PC-3 (cell line): ENCODE measurements around the gene TARBP1. TPM values are rescaled to one million over a fixed set of nuclear protein-coding genes. Genes with fewer than 3 reads are reported as not detected.
A peak's percentile ranks its signal among the peaks of the same experiment; 100 is the strongest.

Source experiments
- ATAC-seq: fragments of 200-7000 bp; cut with Tn5 transposase; 2 replicates; pipeline ENCODE4 v1.9.1; 2020; ENCODE audit warnings: mild to moderate bottlenecking, moderate library complexity
- BruUV-seq: library from RNA; stranded (reverse); fragments of 400-500 nt; replicated peaks from 2 replicates; lab custom pipeline; 2021; lab: Mats Ljungman, UMichigan
- CTCF ChIA-PET: fragments of 300-600 bp; sonication (Branson Sonifier 250); formaldehyde crosslinking; loops from one replicate; lab custom pipeline; 2022; ENCODE audit warnings: antibody characterized with exemption; lab: Charles Lee
- POLR2A ChIA-PET: fragments of 300-600 bp; sonication (Branson Sonifier 250); formaldehyde crosslinking; loops from one replicate; lab custom pipeline; 2022; ENCODE audit warnings: antibody characterized with exemption; ENCODE audit not compliant: unreplicated experiment; lab: Charles Lee
- DNase-seq: peaks from one replicate; pipeline ENCODE4 v3.0.0-alpha.2; 2015
- H2AFZ ChIP-seq: fragments of 300-600 bp; sonication (generic); 2 replicates; pipeline ENCODE4 v1.6.0; 2016; ENCODE audit warnings: antibody characterized with exemption, low read length
- H3F3A ChIP-seq: fragments of 300-600 bp; sonication (generic); one replicate; pipeline ENCODE4 v1.6.0; 2017; ENCODE audit warnings: antibody characterized with exemption, low read length, control low read depth, mild to moderate bottlenecking; ENCODE audit not compliant: unreplicated experiment
- H3K27ac ChIP-seq: fragments of 300-600 bp; sonication (generic); 2 replicates; pipeline ENCODE4 v1.5.1; 2016; ENCODE audit warnings: mild to moderate bottlenecking, low read length
- H3K27me3 ChIP-seq: fragments of 300-600 bp; sonication (generic); 2 replicates; pipeline ENCODE4 v1.6.1; 2016; ENCODE audit warnings: low read length, mixed read lengths
- H3K36me3 ChIP-seq: fragments of 300-600 bp; sonication (generic); 2 replicates; pipeline ENCODE4 v1.6.1; 2016; ENCODE audit warnings: low read depth, mixed run types, low read length, mixed read lengths
- H3K4me1 ChIP-seq: fragments of 300-600 bp; sonication (generic); 2 replicates; pipeline ENCODE4 v1.5.1; 2016; ENCODE audit warnings: low read length; ENCODE audit not compliant: insufficient read depth
- H3K4me2 ChIP-seq: fragments of 300-600 bp; sonication (generic); 2 replicates; pipeline ENCODE4 v1.6.0; 2016; ENCODE audit warnings: low read length
- H3K4me3 ChIP-seq: fragments of 300-600 bp; sonication (generic); 2 replicates; pipeline ENCODE4 v1.5.1; 2016; ENCODE audit warnings: mild to moderate bottlenecking, low read length, mixed read lengths
- H3K79me2 ChIP-seq: fragments of 300-600 bp; sonication (generic); 2 replicates; pipeline ENCODE4 v1.6.1; 2017; ENCODE audit warnings: low read length, mixed read lengths
- H3K9ac ChIP-seq: fragments of 300-600 bp; sonication (generic); 2 replicates; pipeline ENCODE4 v1.6.0; 2016; ENCODE audit warnings: mild to moderate bottlenecking, low read length
- H3K9me2 ChIP-seq: fragments of 300-600 bp; sonication (generic); replicated peaks from 2 replicates; pipeline ENCODE4 v1.6.1; 2016; ENCODE audit warnings: mixed run types, low read length, mixed read lengths
- H3K9me3 ChIP-seq: fragments of 300-600 bp; sonication (generic); 2 replicates; pipeline ENCODE4 v1.6.1; 2016; ENCODE audit warnings: low read length, mixed read lengths
- H4K20me1 ChIP-seq: fragments of 300-600 bp; sonication (generic); 2 replicates; pipeline ENCODE4 v1.6.1; 2016; ENCODE audit warnings: low read length, mixed read lengths
- CTCF ChIP-seq: fragments of 300-600 bp; sonication (generic); conservative IDR thresholded peaks from 2 replicates; pipeline ENCODE4 v1.5.1; 2017; ENCODE audit warnings: antibody characterized with exemption, low read depth, mild to moderate bottlenecking, low read length
- EZH2 ChIP-seq: fragments of 300-600 bp; sonication (generic); IDR thresholded peaks from one replicate; pipeline ENCODE4 v1.6.1; 2017; ENCODE audit warnings: antibody characterized with exemption, mild to moderate bottlenecking, low read length; ENCODE audit not compliant: unreplicated experiment
- EZH2phosphoT487 ChIP-seq: fragments of 300-600 bp; sonication (generic); IDR thresholded peaks from 2 replicates; pipeline ENCODE4 v1.6.1; 2018; ENCODE audit warnings: mild to moderate bottlenecking, antibody characterized with exemption, low read length, borderline replicate concordance
- intact Hi-C: fragments of 100-400 bp; cut with micrococcal nuclease; formaldehyde crosslinking; loops from 2 replicates; pipeline ENCODE4 v1.9.0; 2023
- total RNA-seq: library from RNA; depleted of rRNA; stranded (reverse); fragments of >200 nt; gene quantifications from 2 replicates; pipeline ENCODE4 v1.2.3, GENCODE V29; 2014

TARBP1 gene
- total RNA-seq, 1 experiment from 2014 or later, result 15.1 TPM

- CTCF ChIA-PET, result no interaction called here
- DNase-seq (no peak), ATAC-seq (no peak)
- no TSS peak for BruUV-seq
- TF ChIP-seq CTCF (no peak), EZH2phosphoT487 (no peak), EZH2 (no peak)
- POLR2A ChIA-PET, result no interaction called here
- H3F3A ChIP-seq, result no peaks in the 10 kb centered on the region
- peaks cover 13% of the 10 kb centered on the region; the same call in 1 of the 2 replicates for H3K4me1 ChIP-seq
- intact Hi-C loops, result no loop called here
- no peaks in the 10 kb centered on the region for H3K9me3 ChIP-seq
- no peak overlapping the region for H2AFZ ChIP-seq
- H4K20me1 ChIP-seq, result no peaks in the 10 kb centered on the region
- H3K27ac ChIP-seq, result peak overlapping the region; percentile 93
- H3K79me2 ChIP-seq, result peaks cover 19% of the 10 kb centered on the region
- no peak overlapping the region for H3K4me3 ChIP-seq
- no peak overlapping the region for H3K4me2 ChIP-seq
- H3K9me2 ChIP-seq, result no peaks in the 10 kb centered on the region
- H3K36me3 ChIP-seq, result no peaks in the 10 kb centered on the region
- no peak overlapping the region for H3K9ac ChIP-seq
- no peaks in the 10 kb centered on the region for H3K27me3 ChIP-seq
Measured at GRCh38 chr1:234369033-234369430, 109.9 kb downstream of the TARBP1 start.

GRCh38 chr1:234368320-234369032 is 110.5 kb downstream of the TARBP1 start:
- DNase-seq, result no peak
- TF ChIP-seq CTCF, result no peak
- no peak for TF ChIP-seq EZH2
- no peak for TF ChIP-seq EZH2phosphoT487
- H3K27me3 ChIP-seq, result no peaks in the 10 kb centered on the region
- no peak overlapping the region for H2AFZ ChIP-seq
- H3K36me3 ChIP-seq, result no peaks in the 10 kb centered on the region
- intact Hi-C loops, result no loop called here
- H3K9me2 ChIP-seq, result no peaks in the 10 kb centered on the region
- H3K4me3 ChIP-seq, result no peak overlapping the region
- ChIA-PET CTCF (no interaction called here), POLR2A (no interaction called here)
- H3F3A ChIP-seq, result no peaks in the 10 kb centered on the region
- H3K79me2 ChIP-seq, result peaks cover 14% of the 10 kb centered on the region; the same call in 1 of the 2 replicates
- no peaks in the 10 kb centered on the region for H3K9me3 ChIP-seq
- no peak overlapping the region for H3K9ac ChIP-seq
- no peak overlapping the region for H3K4me2 ChIP-seq
- no TSS peak for BruUV-seq
- ATAC-seq, result no peak
- peaks cover 13% of the 10 kb centered on the region; the same call in 1 of the 2 replicates for H3K4me1 ChIP-seq
- no peak overlapping the region for H3K27ac ChIP-seq
- H4K20me1 ChIP-seq, result no peaks in the 10 kb centered on the region

GRCh38 chr1:234362558-234362957 is 116.4 kb downstream of the TARBP1 start:
- no peaks in the 10 kb centered on the region for H3K4me1 ChIP-seq
- TF ChIP-seq EZH2 (no peak), CTCF (no peak), EZH2phosphoT487 (no peak)
- H3K4me2 ChIP-seq, result no peak overlapping the region
- CTCF ChIA-PET, result no interaction called here
- intact Hi-C loops, result no loop called here
- H3K36me3 ChIP-seq, result no peaks in the 10 kb centered on the region
- H3K27me3 ChIP-seq, result no peaks in the 10 kb centered on the region
- no peak for DNase-seq
- H3K4me3 ChIP-seq, result no peak overlapping the region
- no TSS peak for BruUV-seq
- H3K27ac ChIP-seq, result no peak overlapping the region
- H3K9ac ChIP-seq, result no peak overlapping the region
- POLR2A ChIA-PET, result no interaction called here
- H3K9me2 ChIP-seq, result no peaks in the 10 kb centered on the region
- ATAC-seq, result no peak
- no peaks in the 10 kb centered on the region for H4K20me1 ChIP-seq
- H3K79me2 ChIP-seq, result peaks cover 2% of the 10 kb centered on the region; the same call in 1 of the 2 replicates
- H3K9me3 ChIP-seq, result no peaks in the 10 kb centered on the region
- H2AFZ ChIP-seq, result no peak overlapping the region
- no peaks in the 10 kb centered on the region for H3F3A ChIP-seq
